OCI-LY1 (cell line): ENCODE measurements around the gene RAI1.

Experiments
- H2AFZ ChIP-seq: fragments of 200-600 bp; sonication (generic), shearing (Covaris generic); 2 replicates; pipeline ENCODE4 v1.6.0; 2014; ENCODE audit warnings: antibody characterized with exemption, mild to moderate bottlenecking, low read length
- H3F3A ChIP-seq: fragments of 200-600 bp; sonication (generic), shearing (Covaris generic); 2 replicates; pipeline ENCODE4 v1.6.0; 2014; ENCODE audit warnings: mild to moderate bottlenecking, antibody characterized with exemption, low read length, moderate library complexity; ENCODE audit not compliant: insufficient read depth
- H3K27ac ChIP-seq: fragments of 200-600 bp; sonication (generic); 2 replicates; pipeline ENCODE4 v1.5.1; 2014; ENCODE audit warnings: low read length, mixed run types, mild to moderate bottlenecking, low read depth; ENCODE audit not compliant: poor library complexity, severe bottlenecking
- H3K27me3 ChIP-seq: fragments of 200-600 bp; sonication (generic); 2 replicates; pipeline ENCODE4 v1.6.0; 2014; ENCODE audit warnings: antibody characterized with exemption, mild to moderate bottlenecking, low read length, moderate library complexity; ENCODE audit not compliant: insufficient read depth
- H3K36me3 ChIP-seq: fragments of 200-600 bp; sonication (generic); 2 replicates; pipeline ENCODE4 v1.6.1; 2014; ENCODE audit warnings: mild to moderate bottlenecking, antibody characterized with exemption, low read length, moderate library complexity, mixed read lengths; ENCODE audit not compliant: insufficient read depth
- H3K4me1 ChIP-seq: fragments of 200-600 bp; sonication (generic); 2 replicates; pipeline ENCODE4 v1.5.1; 2014; ENCODE audit warnings: mild to moderate bottlenecking, low read length, moderate library complexity; ENCODE audit not compliant: insufficient read depth, severe bottlenecking
- H3K4me2 ChIP-seq: fragments of 200-600 bp; sonication (generic), shearing (Covaris generic); 2 replicates; pipeline ENCODE4 v1.6.1; 2014; ENCODE audit warnings: low read length
- H3K4me3 ChIP-seq: fragments of 200-600 bp; sonication (generic); 2 replicates; pipeline ENCODE4 v1.5.1; 2014; ENCODE audit warnings: low read length, low read depth, mild to moderate bottlenecking, mixed read lengths; ENCODE audit not compliant: poor library complexity, severe bottlenecking
- H3K79me2 ChIP-seq: fragments of 200-600 bp; shearing (Covaris generic); 2 replicates; pipeline ENCODE4 v1.6.1; 2016; ENCODE audit warnings: mixed run types, low read length, mixed read lengths; ENCODE audit not compliant: insufficient read depth
- H3K9ac ChIP-seq: fragments of 200-600 bp; sonication (generic), shearing (Covaris generic); 2 replicates; pipeline ENCODE4 v1.6.1; 2014; ENCODE audit warnings: mild to moderate bottlenecking, low read length, mixed read lengths
- H3K9me2 ChIP-seq: fragments of 200-600 bp; sonication (generic), shearing (Covaris generic); 2 replicates; pipeline ENCODE4 v1.6.1; 2014; ENCODE audit warnings: low read depth, mild to moderate bottlenecking, low read length, mixed read lengths
- H3K9me3 ChIP-seq: fragments of 200-600 bp; shearing (Covaris generic); 2 replicates; pipeline ENCODE4 v1.6.1; 2014; ENCODE audit warnings: low read length, mixed read lengths
- H4K20me1 ChIP-seq: fragments of 200-600 bp; sonication (generic), shearing (Covaris generic); 2 replicates; pipeline ENCODE4 v1.6.0; 2016; ENCODE audit warnings: mild to moderate bottlenecking, low read length; ENCODE audit not compliant: insufficient read depth
- CTCF ChIP-seq: fragments of 200-600 bp; sonication (generic), shearing (Covaris generic); IDR thresholded peaks from 2 replicates; pipeline ENCODE4 v1.5.1; 2017; ENCODE audit warnings: mild to moderate bottlenecking, antibody characterized with exemption, low read length, moderate library complexity, mixed read lengths
- EZH2 ChIP-seq: fragments of 200-600 bp; sonication (generic), shearing (Covaris generic); IDR thresholded peaks from 2 replicates; pipeline ENCODE4 v1.8.0; 2017; ENCODE audit warnings: borderline replicate concordance, mixed run types, mild to moderate bottlenecking, antibody characterized with exemption, low read length, moderate library complexity, mixed read lengths

Gene RAI1

DNA sequence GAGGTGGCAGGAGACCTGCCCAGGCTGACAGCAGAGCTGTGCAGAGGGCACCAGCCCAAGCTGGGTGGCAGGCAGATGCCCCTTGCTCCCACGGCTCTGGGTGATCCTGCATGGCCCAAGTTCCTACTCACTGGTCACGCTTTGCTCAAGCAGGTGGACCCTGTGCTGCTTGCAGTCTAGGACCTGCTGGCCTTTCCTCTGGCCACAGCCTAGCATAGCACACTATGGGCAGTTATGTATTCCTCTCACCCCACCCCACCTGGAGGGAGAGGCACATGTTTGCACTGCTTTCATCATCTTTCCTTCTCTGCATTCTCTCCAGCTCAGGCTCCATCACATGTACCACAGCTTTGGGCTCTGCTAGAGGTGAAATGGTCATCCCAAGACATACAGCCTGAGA is 175.1 kb downstream of the RAI1 start:
- Histone ChIP-seq H3K9ac (no peak overlapping the region), H3K79me2 (no peaks in the 10 kb centered on the region), H4K20me1 (no peaks in the 10 kb centered on the region), H3K27me3 (no peaks in the 10 kb centered on the region), H2AFZ (no peak overlapping the region), H3F3A (no peaks in the 10 kb centered on the region), H3K9me3 (no peaks in the 10 kb centered on the region), H3K4me1 (no peaks in the 10 kb centered on the region), H3K27ac (no peak overlapping the region), H3K4me2 (no peak overlapping the region), H3K36me3 (no peaks in the 10 kb centered on the region), H3K9me2 (no peaks in the 10 kb centered on the region), H3K4me3 (no peak overlapping the region)
- TF ChIP-seq CTCF (no peak), EZH2 (no peak)

DNA sequence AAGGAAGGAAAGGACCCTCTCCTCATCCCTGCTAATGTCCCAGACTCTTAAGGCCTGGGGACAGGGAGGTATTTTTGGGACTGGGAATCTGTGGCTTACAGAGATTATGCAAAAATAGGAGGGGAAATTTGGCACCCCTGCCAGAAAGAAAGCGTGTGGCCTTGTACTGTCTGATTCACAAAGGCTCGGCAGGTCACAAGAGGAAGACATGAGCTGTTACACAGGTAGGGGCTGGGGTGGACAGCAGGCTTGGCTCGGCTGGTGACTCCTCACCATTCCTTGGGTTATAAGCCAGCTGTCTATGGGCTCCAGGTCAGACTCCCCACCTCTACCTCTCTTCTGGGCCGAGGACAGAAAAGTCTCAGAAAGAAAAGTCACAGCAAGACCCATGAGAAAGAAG is 176.2 kb downstream of the RAI1 start:
- Histone ChIP-seq H3K4me2 (no peak overlapping the region), H3K9me3 (no peaks in the 10 kb centered on the region), H2AFZ (no peak overlapping the region), H3K4me1 (no peaks in the 10 kb centered on the region), H3K36me3 (no peaks in the 10 kb centered on the region), H3K4me3 (no peak overlapping the region), H3F3A (no peaks in the 10 kb centered on the region), H4K20me1 (no peaks in the 10 kb centered on the region), H3K9ac (no peak overlapping the region), H3K79me2 (no peaks in the 10 kb centered on the region), H3K9me2 (no peaks in the 10 kb centered on the region), H3K27me3 (no peaks in the 10 kb centered on the region), H3K27ac (no peak overlapping the region)
- TF ChIP-seq EZH2 = no peak
- TF ChIP-seq CTCF = no peak

- Histone ChIP-seq H3K9ac (no peak overlapping the region), H2AFZ (no peak overlapping the region), H3K4me2 (no peak overlapping the region), H3K36me3 (no peaks in the 10 kb centered on the region), H3F3A (no peaks in the 10 kb centered on the region), H4K20me1 (no peaks in the 10 kb centered on the region), H3K9me3 (no peaks in the 10 kb centered on the region), H3K4me3 (no peak overlapping the region), H3K27ac (no peak overlapping the region), H3K79me2 (no peaks in the 10 kb centered on the region), H3K4me1 (no peaks in the 10 kb centered on the region), H3K9me2 (no peaks in the 10 kb centered on the region), H3K27me3 (no peaks in the 10 kb centered on the region)
- TF ChIP-seq CTCF (peak; percentile 98), EZH2 (no peak)
Observed at GRCh38 chr17:17859909-17860765, 178.9 kb downstream of the RAI1 start.
